ENCODE data around the gene NDC80.

The NDC80 gene

DNA sequence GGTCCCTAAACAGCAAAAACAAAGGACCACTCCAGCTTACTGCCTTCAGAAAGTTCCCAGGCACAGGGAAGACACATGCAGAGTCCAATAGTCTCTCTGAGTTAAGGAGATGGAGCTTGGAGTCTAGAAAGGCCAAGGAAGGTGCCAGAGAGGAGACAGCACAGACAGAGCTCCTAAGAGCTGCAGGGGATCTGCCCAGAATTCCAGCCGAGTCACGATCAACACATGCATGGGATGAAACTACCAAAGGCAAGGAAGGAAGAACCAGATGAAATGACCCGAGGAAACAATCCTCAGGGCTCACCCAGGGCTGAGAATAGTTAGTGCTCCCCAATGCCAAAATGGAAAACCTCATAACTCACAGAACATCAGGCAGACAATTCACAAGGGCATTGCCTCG lies 15.5 kb upstream of the NDC80 start:
- no peak overlapping the region for H3K4me3 ChIP-seq (replicated peaks; ENCODE audit: insufficient read depth, low read length)
- DNase-seq (ENCODE audit: low read depth in 1 of 2, low spot score in 1 of 2), result no peak
- H3K27ac ChIP-seq (replicated peaks), result no peak overlapping the region
- no peaks in the 10 kb centered on the region for H3K27me3 ChIP-seq (ENCODE audit: insufficient read depth, poor library complexity, severe bottlenecking)
- no peak for TF ChIP-seq POLR2AphosphoS5 (IDR thresholded peaks at IDR 0.05; ENCODE audit: low read depth)
- no peak for TF ChIP-seq SPI1 (IDR thresholded peaks at IDR 0.05; ENCODE audit: borderline replicate concordance, low read depth)
- no peak for TF ChIP-seq GABPA (IDR thresholded peaks at IDR 0.05; ENCODE audit: low read depth)

DNA sequence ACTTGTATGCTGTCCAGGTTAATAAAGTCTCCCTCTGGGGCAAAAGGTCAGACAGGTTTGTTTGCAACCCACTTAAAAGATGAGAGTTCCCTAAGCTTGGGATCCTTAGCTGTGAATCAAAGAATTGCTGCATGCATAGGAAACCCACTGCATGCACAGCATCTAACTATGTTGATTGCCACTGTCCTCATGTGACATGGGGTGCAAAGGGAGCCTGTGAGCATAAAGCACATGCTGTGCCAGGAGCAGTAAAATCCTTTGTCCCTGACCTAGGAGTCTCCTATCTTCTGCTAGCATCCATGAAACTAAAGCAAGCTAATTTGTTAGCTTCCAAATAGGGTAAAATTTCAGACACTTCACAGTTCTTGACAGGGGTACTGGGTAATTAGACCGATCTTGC lies 13.8 kb upstream of the NDC80 start:
- no peak for DNase-seq (ENCODE audit: low read depth in 1 of 2, low spot score in 1 of 2)
- Histone ChIP-seq H3K27me3 (ENCODE audit: insufficient read depth, poor library complexity, severe bottlenecking) (no peaks in the 10 kb centered on the region), H3K27ac (replicated peaks) (no peak overlapping the region), H3K4me3 (replicated peaks; ENCODE audit: insufficient read depth, low read length) (no peak overlapping the region)
- no peak for TF ChIP-seq POLR2AphosphoS5 (IDR thresholded peaks at IDR 0.05; ENCODE audit: low read depth)

DNA sequence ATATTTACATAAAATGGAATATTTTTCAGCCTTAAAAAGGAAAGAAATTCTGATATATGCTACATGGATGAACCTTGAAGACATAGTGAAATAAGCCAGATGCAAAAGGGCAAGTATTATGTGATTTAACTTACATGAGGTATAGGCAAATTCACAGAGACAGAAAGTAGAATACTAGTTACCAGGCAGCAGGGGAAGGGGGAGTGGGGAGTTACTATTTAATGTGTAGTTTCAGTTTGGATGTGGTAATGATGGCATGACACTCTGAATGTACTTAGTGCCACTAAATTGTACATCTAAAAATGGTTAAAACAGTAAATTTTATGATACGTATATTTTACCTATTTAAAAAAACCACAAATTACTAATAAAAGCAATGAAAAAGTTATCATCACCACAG lies 12.1 kb upstream of the NDC80 start:
- no peak overlapping the region for H3K4me3 ChIP-seq (replicated peaks; ENCODE audit: insufficient read depth, low read length)
- DNase-seq (ENCODE audit: low read depth in 1 of 2, low spot score in 1 of 2), result no peak
- no peaks in the 10 kb centered on the region for H3K27me3 ChIP-seq (ENCODE audit: insufficient read depth, poor library complexity, severe bottlenecking)
- no peak overlapping the region for H3K27ac ChIP-seq (replicated peaks)
- no peak for TF ChIP-seq GABPA (IDR thresholded peaks at IDR 0.05; ENCODE audit: low read depth)
- TF ChIP-seq, protein P1, sequence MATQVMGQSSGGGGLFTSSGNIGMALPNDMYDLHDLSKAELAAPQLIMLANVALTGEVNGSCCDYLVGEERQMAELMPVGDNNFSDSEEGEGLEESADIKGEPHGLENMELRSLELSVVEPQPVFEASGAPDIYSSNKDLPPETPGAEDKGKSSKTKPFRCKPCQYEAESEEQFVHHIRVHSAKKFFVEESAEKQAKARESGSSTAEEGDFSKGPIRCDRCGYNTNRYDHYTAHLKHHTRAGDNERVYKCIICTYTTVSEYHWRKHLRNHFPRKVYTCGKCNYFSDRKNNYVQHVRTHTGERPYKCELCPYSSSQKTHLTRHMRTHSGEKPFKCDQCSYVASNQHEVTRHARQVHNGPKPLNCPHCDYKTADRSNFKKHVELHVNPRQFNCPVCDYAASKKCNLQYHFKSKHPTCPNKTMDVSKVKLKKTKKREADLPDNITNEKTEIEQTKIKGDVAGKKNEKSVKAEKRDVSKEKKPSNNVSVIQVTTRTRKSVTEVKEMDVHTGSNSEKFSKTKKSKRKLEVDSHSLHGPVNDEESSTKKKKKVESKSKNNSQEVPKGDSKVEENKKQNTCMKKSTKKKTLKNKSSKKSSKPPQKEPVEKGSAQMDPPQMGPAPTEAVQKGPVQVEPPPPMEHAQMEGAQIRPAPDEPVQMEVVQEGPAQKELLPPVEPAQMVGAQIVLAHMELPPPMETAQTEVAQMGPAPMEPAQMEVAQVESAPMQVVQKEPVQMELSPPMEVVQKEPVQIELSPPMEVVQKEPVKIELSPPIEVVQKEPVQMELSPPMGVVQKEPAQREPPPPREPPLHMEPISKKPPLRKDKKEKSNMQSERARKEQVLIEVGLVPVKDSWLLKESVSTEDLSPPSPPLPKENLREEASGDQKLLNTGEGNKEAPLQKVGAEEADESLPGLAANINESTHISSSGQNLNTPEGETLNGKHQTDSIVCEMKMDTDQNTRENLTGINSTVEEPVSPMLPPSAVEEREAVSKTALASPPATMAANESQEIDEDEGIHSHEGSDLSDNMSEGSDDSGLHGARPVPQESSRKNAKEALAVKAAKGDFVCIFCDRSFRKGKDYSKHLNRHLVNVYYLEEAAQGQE (IDR thresholded peaks at IDR 0.05; ENCODE audit: insufficient replicate concordance, low read depth), result no peak
- TF ChIP-seq SPI1 (IDR thresholded peaks at IDR 0.05; ENCODE audit: borderline replicate concordance, low read depth), result no peak
- TF ChIP-seq, protein P2, sequence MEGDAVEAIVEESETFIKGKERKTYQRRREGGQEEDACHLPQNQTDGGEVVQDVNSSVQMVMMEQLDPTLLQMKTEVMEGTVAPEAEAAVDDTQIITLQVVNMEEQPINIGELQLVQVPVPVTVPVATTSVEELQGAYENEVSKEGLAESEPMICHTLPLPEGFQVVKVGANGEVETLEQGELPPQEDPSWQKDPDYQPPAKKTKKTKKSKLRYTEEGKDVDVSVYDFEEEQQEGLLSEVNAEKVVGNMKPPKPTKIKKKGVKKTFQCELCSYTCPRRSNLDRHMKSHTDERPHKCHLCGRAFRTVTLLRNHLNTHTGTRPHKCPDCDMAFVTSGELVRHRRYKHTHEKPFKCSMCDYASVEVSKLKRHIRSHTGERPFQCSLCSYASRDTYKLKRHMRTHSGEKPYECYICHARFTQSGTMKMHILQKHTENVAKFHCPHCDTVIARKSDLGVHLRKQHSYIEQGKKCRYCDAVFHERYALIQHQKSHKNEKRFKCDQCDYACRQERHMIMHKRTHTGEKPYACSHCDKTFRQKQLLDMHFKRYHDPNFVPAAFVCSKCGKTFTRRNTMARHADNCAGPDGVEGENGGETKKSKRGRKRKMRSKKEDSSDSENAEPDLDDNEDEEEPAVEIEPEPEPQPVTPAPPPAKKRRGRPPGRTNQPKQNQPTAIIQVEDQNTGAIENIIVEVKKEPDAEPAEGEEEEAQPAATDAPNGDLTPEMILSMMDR (IDR thresholded peaks at IDR 0.05; ENCODE audit: insufficient read depth, low read length), result no peak
- no peak for TF ChIP-seq POLR2AphosphoS5 (IDR thresholded peaks at IDR 0.05; ENCODE audit: low read depth)

DNA sequence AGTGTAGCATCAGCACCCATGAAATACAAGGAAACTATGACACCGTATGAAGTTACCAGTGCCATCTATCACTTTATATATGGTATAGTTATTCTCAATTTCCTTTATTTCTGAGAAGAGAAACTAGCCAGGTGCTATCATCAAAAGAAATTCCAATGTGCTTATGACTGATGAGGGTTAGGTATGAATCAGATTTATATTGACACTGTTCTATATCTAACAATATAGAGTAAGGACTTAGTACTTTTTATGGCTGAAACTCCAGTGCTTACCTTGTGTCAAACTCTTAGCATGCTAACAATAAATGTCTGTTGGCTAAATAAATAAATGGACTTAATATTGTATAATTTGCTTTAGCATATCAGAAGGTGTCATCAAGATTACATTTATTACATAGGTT lies 7.0 kb upstream of the NDC80 start:
- no peak for DNase-seq (ENCODE audit: low read depth in 1 of 2, low spot score in 1 of 2)
- no peaks in the 10 kb centered on the region for H3K27me3 ChIP-seq (ENCODE audit: insufficient read depth, poor library complexity, severe bottlenecking)
- no peak overlapping the region for H3K4me3 ChIP-seq (replicated peaks; ENCODE audit: insufficient read depth, low read length)
- TF ChIP-seq SPI1 (IDR thresholded peaks at IDR 0.05; ENCODE audit: borderline replicate concordance, low read depth) (no peak), GABPA (IDR thresholded peaks at IDR 0.05; ENCODE audit: low read depth) (no peak), POLR2AphosphoS5 (IDR thresholded peaks at IDR 0.05; ENCODE audit: low read depth) (no peak)
- TF ChIP-seq, protein P2 (IDR thresholded peaks at IDR 0.05; ENCODE audit: insufficient read depth, low read length), result no peak
- TF ChIP-seq, protein P1 (IDR thresholded peaks at IDR 0.05; ENCODE audit: insufficient replicate concordance, low read depth), result no peak
- H3K27ac ChIP-seq (replicated peaks), result no peak overlapping the region

DNA sequence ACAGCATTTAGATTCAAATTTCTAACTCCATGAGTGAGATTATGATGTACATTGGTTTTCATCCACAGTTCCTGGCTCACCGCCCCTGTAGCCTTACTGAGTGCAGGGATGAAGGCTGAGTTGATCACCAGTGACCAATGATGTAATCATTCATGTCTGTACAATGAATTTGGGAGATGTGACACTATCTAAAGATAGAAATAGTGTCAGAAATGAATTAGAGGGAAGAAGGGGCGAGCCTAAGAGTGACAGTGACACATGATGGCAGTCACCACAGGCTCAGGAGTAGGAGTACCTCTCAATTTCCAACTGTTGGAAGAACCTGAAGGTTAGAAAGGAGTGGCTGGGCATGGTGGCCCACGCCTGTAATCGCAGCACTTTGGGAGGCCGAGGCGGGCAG lies 3.2 kb upstream of the NDC80 start:
- no peak for DNase-seq (ENCODE audit: low read depth in 1 of 2, low spot score in 1 of 2)
- H3K4me3 ChIP-seq (replicated peaks; ENCODE audit: insufficient read depth, low read length), result no peak overlapping the region
- H3K27ac ChIP-seq (replicated peaks), result no peak overlapping the region
- TF ChIP-seq SPI1 (IDR thresholded peaks at IDR 0.05; ENCODE audit: borderline replicate concordance, low read depth), result no peak
- TF ChIP-seq, protein P2 (IDR thresholded peaks at IDR 0.05; ENCODE audit: insufficient read depth, low read length), result no peak
- TF ChIP-seq POLR2AphosphoS5 (IDR thresholded peaks at IDR 0.05; ENCODE audit: low read depth), result no peak
- TF ChIP-seq, protein P1 (IDR thresholded peaks at IDR 0.05; ENCODE audit: insufficient replicate concordance, low read depth), result no peak
- no peak for TF ChIP-seq GABPA (IDR thresholded peaks at IDR 0.05; ENCODE audit: low read depth)
- no peaks in the 10 kb centered on the region for H3K27me3 ChIP-seq (ENCODE audit: insufficient read depth, poor library complexity, severe bottlenecking)
